K562 (cell line): ENCODE data around the gene TMPRSS11E. TPM values are rescaled to one million over a fixed set of nuclear protein-coding genes. Genes with fewer than 3 reads are reported as not detected.

ENCODE experiments used
- ATAC-seq: fragments of 200-7000 bp; cut with Tn5 transposase; 3 replicates; pipeline ENCODE4 v1.9.1; 2020; ENCODE audit warnings: moderate library complexity
- BruUV-seq: library from RNA; stranded (reverse); fragments of 400-500 nt; replicated peaks from 2 replicates; lab custom pipeline; 2021; lab: Mats Ljungman, UMichigan
- CTCF ChIA-PET: fragments of 300-600 bp; formaldehyde crosslinking; extraction: SDS; loops from one replicate; lab custom pipeline; 2021; ENCODE audit warnings: low intra/inter-chr PET ratio; lab: Yijun Ruan, JAX
- POLR2A ChIA-PET: fragments of 300-600, 350-650 bp; sonication (Branson Sonifier 250); formaldehyde crosslinking; extraction: SDS; loops from one replicate; lab custom pipeline; 2021; ENCODE audit warnings: antibody characterized with exemption, inconsistent platforms; lab: Yijun Ruan, JAX
- DNase-seq, 4 experiments: peaks; one replicate each; pipeline versions ENCODE4 v3.0.0 to v3.0.0-alpha.2; 2011 to 2018; ENCODE audit warnings: low spot score in 3 of 4, mixed read lengths in 3 of 4; ENCODE audit errors: extremely low read depth in 1 of 4
- FAIRE-seq: peaks from 2 replicates; lab custom pipeline; 2011; peaks lifted over from hg19 to GRCh38; lab: Jason Lieb, UNC
- H2AFZ ChIP-seq: 2 replicates; pipeline ENCODE4 v1.6.0; 2011; ENCODE audit warnings: low read depth, low read length, control low read depth, inconsistent platforms
- H3K27ac ChIP-seq: fragments of 200-600 bp; 3 replicates; pipeline ENCODE4 v1.8.0; 2011; ENCODE audit warnings: low read depth, mild to moderate bottlenecking, control low read depth, inconsistent platforms, low read length, moderate library complexity, mixed read lengths; ENCODE audit errors: extremely low read depth
- H3K27me3 ChIP-seq, 2 experiments: fragments of 300-600 bp in 1 of 2; 2 replicates in 1 of 2; 3 replicates in 1 of 2; pipeline versions ENCODE4 v1.6.0 to v1.8.0; 2011; ENCODE audit warnings: inconsistent platforms in 2 of 2, low read length in 2 of 2, mild to moderate bottlenecking in 1 of 2, mixed read lengths in 1 of 2, moderate library complexity in 1 of 2; ENCODE audit not compliant: control insufficient read depth in 2 of 2, insufficient read depth in 2 of 2
- H3K36me3 ChIP-seq: fragments of 300-600 bp; 3 replicates; pipeline ENCODE4 v1.8.0; 2011; ENCODE audit warnings: mild to moderate bottlenecking, low read length, inconsistent platforms; ENCODE audit not compliant: control insufficient read depth, insufficient read depth
- H3K4me1 ChIP-seq, 2 experiments: fragments of 200-600 bp in 1 of 2; replicated peaks in 1 of 2; 2 replicates in 1 of 2; 3 replicates in 1 of 2; pipeline versions ENCODE4 v1.5.1 to v1.8.0; 2011; ENCODE audit warnings: inconsistent platforms in 2 of 2, low read length in 2 of 2, mild to moderate bottlenecking in 1 of 2, mixed read lengths in 1 of 2, moderate library complexity in 1 of 2; ENCODE audit not compliant: control insufficient read depth in 2 of 2, insufficient read depth in 2 of 2
- H3K4me2 ChIP-seq: 2 replicates; pipeline ENCODE4 v1.6.1; 2011; ENCODE audit warnings: low read length, control low read depth, inconsistent platforms, mixed read lengths; ENCODE audit not compliant: insufficient read depth
- H3K4me3 ChIP-seq: fragments of 200-600 bp; sonication (generic), shearing (Covaris generic); 2 replicates; pipeline ENCODE4 v1.5.1; 2016; ENCODE audit warnings: control low read depth, inconsistent platforms
- H3K79me2 ChIP-seq: fragments of 200-600 bp; 3 replicates; pipeline ENCODE4 v1.8.0; 2011; ENCODE audit warnings: low read length, inconsistent platforms; ENCODE audit not compliant: control insufficient read depth, insufficient read depth
- H3K9ac ChIP-seq, 2 experiments: 2 replicates each; pipeline versions ENCODE4 v1.6.0 to v1.6.1; 2011; ENCODE audit warnings: low read depth in 2 of 2, low read length in 2 of 2, control low read depth in 1 of 2, inconsistent platforms in 1 of 2, mild to moderate bottlenecking in 1 of 2, mixed read lengths in 1 of 2; ENCODE audit not compliant: insufficient read depth in 1 of 2
- H3K9me1 ChIP-seq: one replicate; pipeline ENCODE4 v1.6.0; 2011; ENCODE audit warnings: inconsistent platforms, mild to moderate bottlenecking, low read length, moderate library complexity; ENCODE audit not compliant: control insufficient read depth, insufficient read depth
- H3K9me3 ChIP-seq: replicated peaks from 2 replicates; pipeline ENCODE4 v1.5.1; 2011; ENCODE audit warnings: low read depth, low read length, inconsistent platforms; ENCODE audit not compliant: control insufficient read depth, insufficient read depth
- H4K20me1 ChIP-seq: replicated peaks from 2 replicates; pipeline ENCODE4 v1.6.1; 2011; ENCODE audit warnings: low read length, inconsistent platforms, mixed read lengths; ENCODE audit not compliant: control insufficient read depth, insufficient read depth
- CBFA2T3 ChIP-seq: fragments of 450-650 bp; IDR thresholded peaks from 2 replicates; pipeline ENCODE4 v1.6.1; 2017
- CHCHD3 ChIP-seq: fragments of 250-450 bp; sonication (Bioruptor Pico); IDR thresholded peaks from 2 replicates; pipeline ENCODE4 v2.1.2; 2022; ENCODE audit warnings: mild to moderate bottlenecking
- FOS ChIP-seq: IDR thresholded peaks from 3 replicates; pipeline ENCODE4 v1.6.1; 2011; ENCODE audit not compliant: insufficient read length; ENCODE audit errors: extremely low read depth
- FOXK1 ChIP-seq: sonication (generic); formaldehyde crosslinking; IDR thresholded peaks from 2 replicates; pipeline ENCODE4 v1.8.0; 2022; ENCODE audit warnings: missing genetic modification reagents, mild to moderate bottlenecking, borderline replicate concordance
- RBM39 ChIP-seq: fragments of 200-400 bp; formaldehyde crosslinking; optimal IDR thresholded peaks from 2 replicates; pipeline ENCODE3; 2018; ENCODE audit warnings: low read depth, low read length
- SAFB ChIP-seq: fragments of 200-400 bp; formaldehyde crosslinking; IDR thresholded peaks from 2 replicates; pipeline ENCODE4 v1.6.1; 2017; ENCODE audit warnings: low read depth, low read length, borderline replicate concordance
- WGBS: fragments of 100-300 bp; shearing (Covaris generic); methylation state at CpG from one replicate; pipeline ENCODE4 v1.1.6; 2016; ENCODE audit warnings: low coverage, mixed read lengths; ENCODE audit not compliant: insufficient coverage; ENCODE audit errors: missing lambda C conversion rate; 5-methylcytosine and 5-hydroxymethylcytosine counted together
- in situ Hi-C: fragments of 300-500 bp; cut with MboI; formaldehyde crosslinking; loops from 4 replicates; pipeline ENCODE4 v1.15.0; 2018; ENCODE audit warnings: inconsistent platforms, mixed read lengths
- intact Hi-C: fragments of 100-400 bp; cut with micrococcal nuclease; formaldehyde crosslinking; loops from 2 replicates; pipeline ENCODE4 v1.14.2; 2022
- polyA plus RNA-seq, 8 experiments: library from polyadenylated mRNA; depleted of rRNA in 4 of 8; stranded (reverse) in 5 of 8; unstranded in 3 of 8; fragments of >200 nt; fragmentation: Nextera tagmentation in 2 of 8; fragmentation: Illumina TruSeq in 1 of 8; extraction: Ambion mirVana in 2 of 8; extraction: Trizol in 1 of 8; gene quantifications; 2 replicates each; pipeline versions ENCODE4 v1.2.1 to v1.2.3, GENCODE V29; 2011 to 2014; ENCODE audit warnings: inconsistent platforms in 1 of 8, missing spikeins in 1 of 8
- total RNA-seq, 7 experiments: library from RNA; depleted of rRNA in 6 of 7; stranded (reverse); fragments of >200 nt in 6 of 7; fragmentation: Illumina TruSeq in 2 of 7; extraction: Trizol in 2 of 7; gene quantifications; 2 replicates each; pipeline versions ENCODE4 v1.2.1 to v1.2.3, GENCODE V29; 2011 to 2021; ENCODE audit warnings: low replicate concordance in 1 of 7
- TF ChIP-seq, protein P1 (sequence below): fragments of 200-800 bp; sonication (Bioruptor generic); IDR thresholded peaks from 2 replicates; pipeline ENCODE4 v1.6.1; 2016; ENCODE audit warnings: missing genetic modification characterization, missing compliant biosample characterization
- TF ChIP-seq, protein P2 (sequence below): fragments of 250-450 bp; sonication (Bioruptor Pico); IDR thresholded peaks from 2 replicates; pipeline ENCODE4 v1.5.0; 2020; ENCODE audit warnings: mild to moderate bottlenecking, borderline replicate concordance
- TF ChIP-seq, protein P3 (sequence below): fragments of 450-650 bp; formaldehyde crosslinking; IDR thresholded peaks from 2 replicates; pipeline ENCODE4 v1.4.0; 2020; ENCODE audit warnings: mild to moderate bottlenecking
- TF ChIP-seq, protein P4 (sequence below): fragments of 450-650 bp; formaldehyde crosslinking; IDR thresholded peaks from 2 replicates; pipeline ENCODE4 v1.4.0; 2022; ENCODE audit warnings: missing genetic modification characterization
- TF ChIP-seq, protein P5 (sequence below): fragments of 450-650 bp; formaldehyde crosslinking; IDR thresholded peaks from 2 replicates; pipeline ENCODE4 v1.4.0; 2020; ENCODE audit warnings: mild to moderate bottlenecking, mixed read lengths

Gene TMPRSS11E
- total and polyA plus RNA-seq, 9 of the 15 experiments (the other 6 are each of a cell fraction or from before 2014, with no cell fraction given), result not detected

DNA sequence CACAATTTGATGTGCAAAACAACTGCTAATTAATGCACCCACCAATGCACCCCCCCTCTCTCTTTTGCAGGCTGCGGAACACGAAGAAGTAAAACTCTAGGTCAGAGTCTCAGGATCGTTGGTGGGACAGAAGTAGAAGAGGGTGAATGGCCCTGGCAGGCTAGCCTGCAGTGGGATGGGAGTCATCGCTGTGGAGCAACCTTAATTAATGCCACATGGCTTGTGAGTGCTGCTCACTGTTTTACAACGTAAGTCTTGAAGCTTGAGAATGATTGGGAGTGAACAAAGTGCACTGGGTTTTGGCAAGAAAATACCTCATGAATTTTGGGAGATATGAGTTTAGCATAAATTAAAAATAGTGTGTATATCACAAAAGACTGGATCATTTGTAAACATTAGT lies 28.9 kb downstream of the TMPRSS11E start:
- in situ Hi-C loops, result no loop called here
- ChIA-PET POLR2A (no interaction called here), CTCF (no interaction called here)
- Histone ChIP-seq H3K9me1 (no peaks in the 10 kb centered on the region), H3K4me1 (no peaks in the 10 kb centered on the region), H3K79me2 (no peaks in the 10 kb centered on the region), H3K36me3 (no peaks in the 10 kb centered on the region), H3K27me3 (no peaks in the 10 kb centered on the region), H3K4me2 (no peak overlapping the region), H3K27ac (no peak overlapping the region), H3K4me3 (no peak overlapping the region), H3K9ac (no peak overlapping the region), H2AFZ (no peak overlapping the region), H4K20me1 (no peaks in the 10 kb centered on the region), H3K9me3 (no peaks in the 10 kb centered on the region)
- 2% methylated on average over 5 of the region's 5 CpGs for WGBS
- no TSS peak for BruUV-seq
- intact Hi-C loops, result no loop called here
- ATAC-seq (no peak), FAIRE-seq (no peak), DNase-seq (no peak)
- TF ChIP-seq, protein P1, sequence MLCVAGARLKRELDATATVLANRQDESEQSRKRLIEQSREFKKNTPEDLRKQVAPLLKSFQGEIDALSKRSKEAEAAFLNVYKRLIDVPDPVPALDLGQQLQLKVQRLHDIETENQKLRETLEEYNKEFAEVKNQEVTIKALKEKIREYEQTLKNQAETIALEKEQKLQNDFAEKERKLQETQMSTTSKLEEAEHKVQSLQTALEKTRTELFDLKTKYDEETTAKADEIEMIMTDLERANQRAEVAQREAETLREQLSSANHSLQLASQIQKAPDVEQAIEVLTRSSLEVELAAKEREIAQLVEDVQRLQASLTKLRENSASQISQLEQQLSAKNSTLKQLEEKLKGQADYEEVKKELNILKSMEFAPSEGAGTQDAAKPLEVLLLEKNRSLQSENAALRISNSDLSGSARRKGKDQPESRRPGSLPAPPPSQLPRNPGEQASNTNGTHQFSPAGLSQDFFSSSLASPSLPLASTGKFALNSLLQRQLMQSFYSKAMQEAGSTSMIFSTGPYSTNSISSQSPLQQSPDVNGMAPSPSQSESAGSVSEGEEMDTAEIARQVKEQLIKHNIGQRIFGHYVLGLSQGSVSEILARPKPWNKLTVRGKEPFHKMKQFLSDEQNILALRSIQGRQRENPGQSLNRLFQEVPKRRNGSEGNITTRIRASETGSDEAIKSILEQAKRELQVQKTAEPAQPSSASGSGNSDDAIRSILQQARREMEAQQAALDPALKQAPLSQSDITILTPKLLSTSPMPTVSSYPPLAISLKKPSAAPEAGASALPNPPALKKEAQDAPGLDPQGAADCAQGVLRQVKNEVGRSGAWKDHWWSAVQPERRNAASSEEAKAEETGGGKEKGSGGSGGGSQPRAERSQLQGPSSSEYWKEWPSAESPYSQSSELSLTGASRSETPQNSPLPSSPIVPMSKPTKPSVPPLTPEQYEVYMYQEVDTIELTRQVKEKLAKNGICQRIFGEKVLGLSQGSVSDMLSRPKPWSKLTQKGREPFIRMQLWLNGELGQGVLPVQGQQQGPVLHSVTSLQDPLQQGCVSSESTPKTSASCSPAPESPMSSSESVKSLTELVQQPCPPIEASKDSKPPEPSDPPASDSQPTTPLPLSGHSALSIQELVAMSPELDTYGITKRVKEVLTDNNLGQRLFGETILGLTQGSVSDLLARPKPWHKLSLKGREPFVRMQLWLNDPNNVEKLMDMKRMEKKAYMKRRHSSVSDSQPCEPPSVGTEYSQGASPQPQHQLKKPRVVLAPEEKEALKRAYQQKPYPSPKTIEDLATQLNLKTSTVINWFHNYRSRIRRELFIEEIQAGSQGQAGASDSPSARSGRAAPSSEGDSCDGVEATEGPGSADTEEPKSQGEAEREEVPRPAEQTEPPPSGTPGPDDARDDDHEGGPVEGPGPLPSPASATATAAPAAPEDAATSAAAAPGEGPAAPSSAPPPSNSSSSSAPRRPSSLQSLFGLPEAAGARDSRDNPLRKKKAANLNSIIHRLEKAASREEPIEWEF (CRISPR knock-in tag), result no peak
- TF ChIP-seq, protein P2, sequence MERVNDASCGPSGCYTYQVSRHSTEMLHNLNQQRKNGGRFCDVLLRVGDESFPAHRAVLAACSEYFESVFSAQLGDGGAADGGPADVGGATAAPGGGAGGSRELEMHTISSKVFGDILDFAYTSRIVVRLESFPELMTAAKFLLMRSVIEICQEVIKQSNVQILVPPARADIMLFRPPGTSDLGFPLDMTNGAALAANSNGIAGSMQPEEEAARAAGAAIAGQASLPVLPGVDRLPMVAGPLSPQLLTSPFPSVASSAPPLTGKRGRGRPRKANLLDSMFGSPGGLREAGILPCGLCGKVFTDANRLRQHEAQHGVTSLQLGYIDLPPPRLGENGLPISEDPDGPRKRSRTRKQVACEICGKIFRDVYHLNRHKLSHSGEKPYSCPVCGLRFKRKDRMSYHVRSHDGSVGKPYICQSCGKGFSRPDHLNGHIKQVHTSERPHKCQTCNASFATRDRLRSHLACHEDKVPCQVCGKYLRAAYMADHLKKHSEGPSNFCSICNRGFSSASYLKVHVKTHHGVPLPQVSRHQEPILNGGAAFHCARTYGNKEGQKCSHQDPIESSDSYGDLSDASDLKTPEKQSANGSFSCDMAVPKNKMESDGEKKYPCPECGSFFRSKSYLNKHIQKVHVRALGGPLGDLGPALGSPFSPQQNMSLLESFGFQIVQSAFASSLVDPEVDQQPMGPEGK (CRISPR knock-in tag), result no peak
- TF ChIP-seq, protein P3, sequence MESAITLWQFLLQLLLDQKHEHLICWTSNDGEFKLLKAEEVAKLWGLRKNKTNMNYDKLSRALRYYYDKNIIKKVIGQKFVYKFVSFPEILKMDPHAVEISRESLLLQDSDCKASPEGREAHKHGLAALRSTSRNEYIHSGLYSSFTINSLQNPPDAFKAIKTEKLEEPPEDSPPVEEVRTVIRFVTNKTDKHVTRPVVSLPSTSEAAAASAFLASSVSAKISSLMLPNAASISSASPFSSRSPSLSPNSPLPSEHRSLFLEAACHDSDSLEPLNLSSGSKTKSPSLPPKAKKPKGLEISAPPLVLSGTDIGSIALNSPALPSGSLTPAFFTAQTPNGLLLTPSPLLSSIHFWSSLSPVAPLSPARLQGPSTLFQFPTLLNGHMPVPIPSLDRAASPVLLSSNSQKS (CRISPR knock-in tag), result no peak
- TF ChIP-seq, protein P4, sequence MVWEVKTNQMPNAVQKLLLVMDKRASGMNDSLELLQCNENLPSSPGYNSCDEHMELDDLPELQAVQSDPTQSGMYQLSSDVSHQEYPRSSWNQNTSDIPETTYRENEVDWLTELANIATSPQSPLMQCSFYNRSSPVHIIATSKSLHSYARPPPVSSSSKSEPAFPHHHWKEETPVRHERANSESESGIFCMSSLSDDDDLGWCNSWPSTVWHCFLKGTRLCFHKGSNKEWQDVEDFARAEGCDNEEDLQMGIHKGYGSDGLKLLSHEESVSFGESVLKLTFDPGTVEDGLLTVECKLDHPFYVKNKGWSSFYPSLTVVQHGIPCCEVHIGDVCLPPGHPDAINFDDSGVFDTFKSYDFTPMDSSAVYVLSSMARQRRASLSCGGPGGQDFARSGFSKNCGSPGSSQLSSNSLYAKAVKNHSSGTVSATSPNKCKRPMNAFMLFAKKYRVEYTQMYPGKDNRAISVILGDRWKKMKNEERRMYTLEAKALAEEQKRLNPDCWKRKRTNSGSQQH (CRISPR knock-in tag), result no peak
- TF ChIP-seq CHCHD3, result no peak
- TF ChIP-seq RBM39, result no peak
- TF ChIP-seq FOS, result no peak
- no peak for TF ChIP-seq SAFB
- TF ChIP-seq, protein P5, sequence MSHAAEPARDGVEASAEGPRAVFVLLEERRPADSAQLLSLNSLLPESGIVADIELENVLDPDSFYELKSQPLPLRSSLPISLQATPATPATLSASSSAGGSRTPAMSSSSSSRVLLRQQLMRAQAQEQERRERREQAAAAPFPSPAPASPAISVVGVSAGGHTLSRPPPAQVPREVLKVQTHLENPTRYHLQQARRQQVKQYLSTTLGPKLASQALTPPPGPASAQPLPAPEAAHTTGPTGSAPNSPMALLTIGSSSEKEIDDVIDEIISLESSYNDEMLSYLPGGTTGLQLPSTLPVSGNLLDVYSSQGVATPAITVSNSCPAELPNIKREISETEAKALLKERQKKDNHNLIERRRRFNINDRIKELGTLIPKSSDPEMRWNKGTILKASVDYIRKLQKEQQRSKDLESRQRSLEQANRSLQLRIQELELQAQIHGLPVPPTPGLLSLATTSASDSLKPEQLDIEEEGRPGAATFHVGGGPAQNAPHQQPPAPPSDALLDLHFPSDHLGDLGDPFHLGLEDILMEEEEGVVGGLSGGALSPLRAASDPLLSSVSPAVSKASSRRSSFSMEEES (CRISPR knock-in tag), result no peak
- no peak for TF ChIP-seq FOXK1
- no peak for TF ChIP-seq CBFA2T3
